HG03139 (cell line): ENCODE results near the gene ACTN1.

Experiments
- ATAC-seq: cut with Tn5 transposase; IDR thresholded peaks from one replicate; pipeline ENCODE4 v1.9.1; 2021; ENCODE audit not compliant: unreplicated experiment

ACTN1 gene

DNA sequence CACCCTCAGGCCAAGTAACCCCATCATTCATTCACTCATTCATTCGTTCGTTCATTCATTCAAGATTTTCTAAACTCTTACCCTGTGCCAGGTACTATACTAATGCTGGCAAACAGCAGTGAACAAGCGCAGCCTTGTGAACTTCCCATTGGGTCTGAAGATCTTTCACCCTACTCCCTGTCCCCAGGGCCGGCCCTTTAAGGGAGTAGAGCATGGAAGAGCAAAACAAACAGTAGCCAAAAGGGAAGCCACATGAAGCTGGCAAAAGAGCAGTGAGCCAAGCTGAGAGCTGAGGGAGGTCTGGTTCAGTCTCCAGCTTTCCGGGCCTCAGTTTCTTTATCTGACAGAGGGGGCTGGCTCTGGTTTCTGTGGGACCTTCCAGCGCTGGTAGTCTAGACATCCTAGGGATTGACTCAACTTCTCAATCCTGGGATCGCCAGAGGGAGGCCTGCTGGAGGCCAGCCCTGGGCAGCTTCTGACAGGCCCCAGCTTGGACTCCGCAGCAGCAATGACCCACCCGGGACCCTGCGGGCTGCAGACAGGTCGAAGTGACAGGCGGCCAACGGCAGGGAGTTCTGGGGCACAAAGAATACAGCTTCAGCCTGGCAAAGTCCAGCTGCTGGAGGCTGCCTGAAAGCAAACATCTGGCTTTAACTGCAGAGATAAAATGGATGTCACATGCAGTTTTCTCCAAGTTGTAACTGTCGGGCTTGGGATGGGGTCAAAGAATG is 27.1 kb downstream of the ACTN1 start:
- no peak for ATAC-seq

GRCh38 chr14:68951035-68951797 is 27.9 kb downstream of the ACTN1 start:
- no peak for ATAC-seq

DNA sequence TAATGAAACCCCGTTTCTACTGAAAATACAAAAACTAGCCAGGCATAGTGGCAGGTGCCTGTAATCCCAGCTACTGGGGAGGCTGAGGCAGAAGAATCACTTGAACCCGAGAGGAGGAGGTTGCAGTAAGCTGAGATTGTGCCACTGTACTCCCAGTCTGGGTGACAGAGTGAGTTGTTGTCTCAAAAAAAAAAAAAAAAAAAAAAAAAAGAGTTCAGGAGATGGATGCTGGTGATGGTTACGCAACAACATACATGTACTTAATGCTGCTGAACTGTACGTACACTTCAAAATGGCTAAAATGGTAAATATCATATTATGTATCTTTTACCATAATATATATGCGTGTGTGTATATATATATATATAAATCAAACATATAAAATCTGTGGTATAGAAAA is 29.0 kb downstream of the ACTN1 start:
- ATAC-seq = no peak

GRCh38 chr14:68949601-68949965 is 29.5 kb downstream of the ACTN1 start:
- ATAC-seq = no peak

GRCh38 chr14:68948686-68949600 is 30.2 kb downstream of the ACTN1 start:
- ATAC-seq = no peak

DNA sequence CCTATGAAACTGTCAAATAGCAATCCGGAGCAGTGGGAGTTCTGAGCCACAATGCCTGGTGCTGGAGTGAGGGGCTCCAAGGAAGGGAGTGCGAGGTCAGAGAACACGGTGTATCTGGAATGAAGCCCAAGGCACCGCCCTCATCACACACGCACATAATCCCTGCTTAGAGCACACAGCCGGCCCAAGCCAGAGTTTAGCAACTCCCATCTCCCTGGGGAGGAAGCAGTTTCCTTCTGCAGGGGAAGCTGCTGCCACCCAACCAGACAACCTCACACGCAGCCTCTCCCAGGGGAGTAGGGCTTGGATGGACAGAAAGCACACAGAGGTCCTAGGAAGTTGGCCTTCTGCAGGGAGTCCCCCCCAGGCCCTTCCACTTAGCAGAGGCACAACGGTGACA is 31.3 kb downstream of the ACTN1 start:
- ATAC-seq = no peak

DNA sequence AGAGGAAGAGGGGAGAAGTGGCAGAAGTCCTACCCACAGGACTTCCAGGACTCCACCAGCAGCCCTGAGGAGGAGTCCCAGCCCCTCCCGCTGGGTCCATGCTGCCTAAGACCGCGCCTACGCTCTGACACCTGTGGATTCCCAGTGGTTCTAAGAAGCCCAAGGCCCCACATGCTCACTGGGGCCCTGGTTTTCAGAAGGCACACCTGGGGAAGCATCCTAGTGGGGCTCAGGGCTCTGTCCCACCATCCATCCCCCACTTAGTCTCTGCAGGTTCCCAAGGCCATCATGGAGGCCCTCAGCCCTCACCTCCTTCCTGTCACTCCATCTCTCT is 32.6 kb downstream of the ACTN1 start:
- ATAC-seq = no peak

DNA sequence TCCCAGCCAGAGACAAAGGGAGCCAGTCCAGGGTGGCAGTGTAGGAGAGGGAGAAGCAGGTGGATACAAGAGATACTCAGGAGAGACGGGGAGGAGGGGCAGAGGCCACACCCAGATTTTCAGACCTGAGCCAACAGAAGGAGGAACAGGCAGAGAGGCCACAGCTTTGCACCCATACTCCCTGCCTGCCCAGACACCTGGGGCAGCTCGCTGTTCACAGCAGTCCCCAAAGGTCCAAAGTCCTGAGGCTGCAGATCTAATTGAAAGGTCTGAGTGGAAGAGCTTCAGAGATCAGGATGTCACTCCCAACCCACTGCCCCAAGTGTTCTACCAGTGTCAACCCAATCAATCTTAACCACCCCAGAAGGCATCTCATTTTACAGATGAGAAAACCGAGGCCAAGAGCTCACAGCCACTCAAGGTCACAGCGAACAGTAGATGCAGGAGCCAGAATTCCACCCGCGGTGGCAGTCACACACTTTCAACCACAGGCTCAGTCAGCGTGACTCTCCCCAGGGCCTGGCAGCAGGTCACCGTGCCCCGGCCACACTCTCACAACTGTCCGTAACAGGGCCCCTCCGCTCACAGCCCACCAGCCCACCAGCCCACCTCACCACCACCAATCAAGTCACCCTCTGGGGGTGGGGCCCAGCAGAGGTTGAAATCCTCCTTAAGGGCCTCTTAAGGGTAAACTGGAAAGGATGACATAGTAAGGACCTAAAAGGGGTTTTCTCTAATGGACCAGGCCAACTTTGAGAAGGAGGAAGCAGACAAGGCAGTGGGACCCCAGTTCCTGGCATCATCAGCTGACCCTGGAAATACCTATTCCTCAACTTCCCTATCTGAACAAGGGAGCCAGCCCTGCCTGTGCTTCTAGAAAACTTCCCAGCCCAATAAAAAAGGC is 33.3 kb downstream of the ACTN1 start:
- no peak for ATAC-seq

DNA sequence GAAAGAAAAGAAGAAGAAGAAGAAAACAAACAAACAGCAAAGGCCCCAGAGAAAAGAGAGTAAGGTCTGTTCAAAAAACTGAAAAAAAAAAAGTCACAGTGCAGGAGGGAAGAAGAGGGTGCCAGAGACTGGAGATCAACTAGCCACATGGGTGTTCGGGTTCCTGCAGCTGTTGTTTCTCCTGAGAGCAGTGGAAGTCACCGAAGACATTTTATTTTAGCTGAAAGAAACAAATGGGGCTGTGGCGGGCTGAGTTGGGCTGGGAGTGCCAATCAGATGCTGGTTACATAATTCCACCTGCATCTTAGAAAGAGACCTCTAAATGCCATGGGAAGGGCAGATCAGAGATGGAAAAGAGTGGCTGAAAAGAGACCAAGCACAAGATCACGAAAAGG is 33.9 kb downstream of the ACTN1 start:
- no peak for ATAC-seq

DNA sequence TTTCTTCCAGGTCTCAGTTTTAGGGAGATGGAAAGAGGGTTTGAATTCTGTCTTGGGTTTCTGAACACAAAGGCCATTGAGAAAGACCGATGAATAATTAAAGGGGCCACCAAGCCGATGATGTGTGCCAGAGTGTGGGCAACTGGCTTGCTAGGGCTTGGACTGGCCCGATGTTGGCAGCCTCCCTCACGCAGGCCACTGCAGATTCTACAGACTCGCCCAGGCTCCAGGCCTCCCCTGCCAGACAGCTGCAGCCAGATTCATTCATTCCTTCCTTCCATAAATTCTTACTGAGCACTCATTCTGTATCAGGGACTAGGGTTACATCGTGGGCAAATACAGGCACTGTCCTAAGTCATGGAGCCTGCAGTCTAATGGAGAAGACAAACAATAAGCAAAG is 34.9 kb downstream of the ACTN1 start:
- no peak for ATAC-seq

DNA sequence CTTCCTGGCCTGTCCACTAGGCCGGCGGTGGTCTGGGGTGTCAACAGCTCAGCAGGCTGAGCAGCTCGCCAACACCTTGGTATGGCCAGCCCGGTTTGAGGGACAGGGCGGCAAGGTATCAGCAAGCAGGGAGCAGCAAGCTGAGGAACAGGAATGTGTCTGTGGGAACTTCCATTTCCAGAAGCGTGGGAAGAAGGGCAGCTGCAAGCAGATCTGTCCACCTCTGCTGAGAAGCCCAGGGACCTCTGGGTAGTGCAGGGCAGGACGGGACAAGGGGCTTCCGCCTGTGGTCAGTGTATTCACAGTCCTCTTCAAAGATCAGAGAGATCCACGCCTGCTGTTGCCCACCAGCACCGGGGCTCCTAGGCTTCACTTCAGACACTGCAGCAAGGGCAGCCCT is 36.0 kb downstream of the ACTN1 start:
- no peak for ATAC-seq

DNA sequence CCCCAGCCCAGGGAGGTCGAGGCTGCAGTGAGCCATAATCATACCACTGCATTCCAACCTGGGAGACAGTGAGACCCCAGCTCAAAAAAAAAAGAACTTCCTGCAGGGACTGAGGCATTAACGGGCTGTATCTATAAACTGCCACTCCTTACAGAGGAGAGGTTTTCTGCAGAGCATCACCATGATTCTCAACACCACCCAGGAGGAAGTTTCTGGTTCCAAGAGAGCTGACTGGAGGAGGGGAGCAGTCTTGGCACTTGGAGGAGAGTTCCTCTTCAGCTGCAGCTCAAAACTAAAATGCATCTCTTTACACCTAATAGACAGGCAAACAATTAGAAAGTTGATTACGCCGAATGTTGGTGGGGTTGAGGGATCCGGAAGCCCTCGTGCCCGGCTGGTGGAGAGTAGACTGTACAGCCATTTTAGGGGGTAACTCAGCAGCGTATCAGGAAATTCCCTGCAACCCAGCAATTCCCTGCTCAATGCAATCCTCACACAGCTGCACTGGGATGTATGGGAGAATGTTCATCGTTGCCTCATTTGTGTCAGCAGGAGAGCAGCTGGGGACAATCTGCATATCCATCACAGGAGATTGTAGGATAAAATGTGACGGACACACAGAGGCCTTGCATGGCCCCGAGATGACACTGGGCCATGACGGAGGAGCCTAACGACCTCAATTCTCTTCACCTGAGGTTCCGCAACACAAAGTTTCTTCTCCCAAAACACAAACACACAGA is 36.6 kb downstream of the ACTN1 start:
- no peak for ATAC-seq

- no peak for ATAC-seq
These were observed 37.3 kb downstream of the ACTN1 start for GRCh38 chr14:68941820-68942219.

GRCh38 chr14:68940614-68941185 is 38.4 kb downstream of the ACTN1 start:
- no peak for ATAC-seq

DNA sequence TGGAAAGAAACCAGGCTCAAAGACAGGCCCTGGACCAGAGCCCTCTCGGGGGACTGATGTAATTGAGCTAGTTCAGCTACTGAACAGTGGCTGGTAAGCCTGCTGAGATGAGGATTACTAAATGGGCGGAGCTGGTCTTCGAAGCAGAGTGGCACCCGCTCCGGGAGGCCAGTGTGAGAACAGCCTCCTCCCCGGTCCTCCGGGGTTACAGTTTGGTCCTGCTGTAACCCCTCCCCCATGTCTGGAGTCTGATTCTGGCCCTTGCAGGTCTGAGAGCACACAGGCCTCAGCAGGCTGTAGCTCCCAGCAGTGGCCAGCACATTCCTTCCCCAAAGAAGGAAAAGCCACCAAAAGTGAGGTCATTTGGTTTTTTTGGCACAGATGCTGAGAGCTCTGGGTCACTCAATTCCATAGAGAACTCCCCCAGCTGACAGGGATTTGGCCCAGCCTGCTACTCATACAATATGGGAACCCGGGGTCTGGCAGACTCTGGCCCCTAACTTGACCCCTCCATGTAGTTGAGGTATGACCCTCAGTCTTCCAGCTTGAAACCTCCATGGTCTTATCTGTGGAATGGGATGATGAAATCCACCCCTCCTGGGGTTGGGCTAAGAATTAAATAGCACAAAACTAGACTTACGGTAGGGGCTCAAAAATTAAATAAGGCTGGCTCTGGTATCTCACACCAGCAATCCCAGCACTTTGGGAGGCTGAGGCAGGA is 39.0 kb downstream of the ACTN1 start:
- no peak for ATAC-seq

DNA sequence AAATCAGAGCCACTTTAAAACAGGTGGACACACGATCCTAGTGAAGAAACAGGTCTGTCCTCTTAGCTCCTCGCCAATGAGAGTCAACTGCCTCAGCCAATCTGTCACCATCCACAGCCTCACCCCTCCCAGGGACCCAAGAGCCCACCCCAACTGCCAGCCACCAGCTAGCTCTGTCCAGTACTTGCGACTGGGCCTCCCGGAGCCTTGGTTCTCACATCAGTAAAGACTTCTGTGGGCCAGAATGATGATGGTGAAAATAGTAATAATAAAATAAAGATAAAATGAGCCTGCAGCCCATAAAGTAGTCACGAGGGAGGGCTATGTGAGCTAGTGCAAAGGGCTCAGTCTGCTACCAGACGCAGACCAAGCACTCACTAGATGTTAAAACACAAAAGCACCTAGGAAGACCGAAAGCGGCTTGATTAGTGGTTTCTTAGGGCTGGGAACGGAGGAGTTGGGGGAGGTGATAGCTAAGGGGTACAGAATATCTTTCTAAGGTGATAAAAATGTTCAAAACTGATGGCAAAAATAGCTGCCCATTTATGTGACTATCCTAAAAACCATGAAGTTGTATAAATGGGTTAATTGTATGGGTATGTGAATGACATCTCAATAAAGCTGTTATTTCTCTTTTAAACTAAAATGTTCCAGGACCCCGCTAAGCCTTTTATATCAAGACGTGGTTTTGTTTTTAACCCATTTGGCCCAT is 39.8 kb downstream of the ACTN1 start:
- no peak for ATAC-seq

DNA sequence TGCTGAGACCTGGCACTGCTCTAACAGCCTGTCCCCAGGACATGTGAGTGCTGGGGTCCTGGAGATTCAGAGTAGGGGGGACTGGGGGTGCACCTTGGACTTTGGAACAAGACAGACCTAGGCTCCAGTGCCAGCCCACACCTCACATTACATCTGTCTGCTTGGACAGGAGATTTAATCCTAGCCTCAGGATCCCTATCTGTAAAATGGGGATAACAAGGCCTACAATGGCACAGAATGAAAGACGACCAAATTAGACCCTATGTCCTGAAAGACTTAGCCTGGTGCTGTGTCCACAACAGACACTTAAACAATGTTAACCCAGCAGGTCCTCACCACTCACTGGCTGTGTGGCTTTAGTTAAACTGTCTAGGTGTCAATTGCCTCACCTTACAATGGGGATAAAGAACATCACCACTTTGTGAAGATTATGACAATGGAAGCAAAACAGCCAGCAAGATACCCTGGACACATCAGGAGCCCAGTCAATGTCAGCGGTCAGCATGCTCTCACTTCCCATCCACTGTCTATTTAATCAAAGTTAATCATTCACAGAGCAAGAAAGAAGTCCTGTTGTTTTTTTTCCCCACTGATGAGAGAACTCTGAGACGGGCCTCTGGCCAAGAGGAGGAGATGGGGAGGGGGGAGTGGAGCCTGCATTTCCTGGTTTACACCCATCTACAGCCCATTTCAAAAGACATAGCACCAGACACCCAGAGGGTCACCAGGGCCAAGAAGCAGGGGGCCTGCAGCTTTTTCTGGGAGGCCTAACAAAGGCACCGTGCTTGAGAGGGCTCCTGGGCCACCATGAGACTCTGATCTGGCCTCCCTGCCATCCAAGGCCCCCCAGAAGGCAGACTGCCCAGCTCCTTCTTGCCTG is 40.6 kb downstream of the ACTN1 start:
- no peak for ATAC-seq
